NOMO-1 treated with dmso at 0.1 percent for 144 hours (cell line): ENCODE data around the gene TENM3.

Experiments
- DNase-seq: peaks from one replicate; lab custom pipeline; 2025; ENCODE audit not compliant: unreplicated experiment; lab: John Stamatoyannopoulos, UW

The TENM3 gene

DNA sequence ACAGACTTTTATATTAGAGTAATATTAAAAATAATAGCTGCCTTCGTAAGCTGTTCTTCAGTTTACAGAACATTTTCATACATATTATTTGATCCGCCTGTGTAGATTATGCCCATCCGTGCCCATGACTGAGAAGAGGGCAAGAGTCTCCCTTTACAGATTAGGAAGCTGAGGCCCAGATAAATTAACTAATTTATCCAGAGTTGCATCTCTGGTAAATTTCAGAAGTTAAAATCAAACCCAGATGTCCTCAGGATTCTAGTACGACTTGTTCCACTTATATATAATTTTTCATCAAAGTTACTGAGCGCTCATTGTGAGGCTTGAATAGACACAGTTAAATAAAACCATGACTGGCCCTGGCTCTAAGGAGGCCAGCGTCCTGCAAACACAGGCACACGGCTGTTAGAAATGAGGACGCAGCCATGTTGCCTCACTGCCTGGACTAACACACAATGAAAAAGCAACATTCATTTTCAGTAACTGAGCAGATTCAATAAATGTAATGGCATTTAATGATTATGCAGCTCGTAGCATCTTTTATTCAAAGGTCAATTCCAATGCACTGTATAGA, 148.0 kb downstream of the TENM3 start:
- DNase-seq, result no peak

DNA sequence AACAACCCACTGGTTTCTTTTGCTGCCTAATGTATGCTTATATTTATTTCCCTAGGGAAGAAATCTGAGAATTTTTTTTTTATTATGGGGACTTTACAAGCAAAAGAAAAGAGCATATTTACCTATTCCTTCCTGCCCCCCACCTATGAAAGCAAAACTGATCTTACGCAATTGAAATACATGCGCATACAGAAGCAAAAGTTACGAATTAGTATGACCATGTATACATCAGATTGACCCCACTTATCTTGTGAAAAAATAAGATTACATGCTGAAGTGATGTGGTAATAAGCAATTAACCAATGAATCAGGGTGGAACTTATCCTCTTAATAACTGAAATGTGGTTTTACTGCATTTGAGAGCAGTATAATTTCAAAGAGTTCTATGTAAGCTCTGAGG, 151.0 kb downstream of the TENM3 start:
- DNase-seq, result no peak

DNA sequence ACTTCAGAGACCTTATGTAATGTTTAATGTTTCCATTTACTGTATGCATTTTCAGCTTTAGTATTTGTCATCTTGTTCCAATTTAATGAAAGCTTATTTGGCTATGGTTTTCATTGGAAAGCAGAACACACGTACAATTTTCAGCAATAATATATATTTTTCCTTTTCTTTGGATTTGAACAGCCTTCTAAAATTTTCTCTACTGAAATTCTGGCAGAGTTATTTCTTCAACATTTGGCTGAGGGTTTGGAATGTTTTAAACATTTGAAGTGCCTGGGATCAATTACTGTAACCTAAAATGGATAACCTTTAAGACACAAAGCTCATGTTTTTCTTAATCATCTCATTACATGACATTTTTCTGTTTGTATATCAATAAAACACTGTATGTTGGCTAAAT, 156.9 kb downstream of the TENM3 start:
- DNase-seq, result no peak

DNA sequence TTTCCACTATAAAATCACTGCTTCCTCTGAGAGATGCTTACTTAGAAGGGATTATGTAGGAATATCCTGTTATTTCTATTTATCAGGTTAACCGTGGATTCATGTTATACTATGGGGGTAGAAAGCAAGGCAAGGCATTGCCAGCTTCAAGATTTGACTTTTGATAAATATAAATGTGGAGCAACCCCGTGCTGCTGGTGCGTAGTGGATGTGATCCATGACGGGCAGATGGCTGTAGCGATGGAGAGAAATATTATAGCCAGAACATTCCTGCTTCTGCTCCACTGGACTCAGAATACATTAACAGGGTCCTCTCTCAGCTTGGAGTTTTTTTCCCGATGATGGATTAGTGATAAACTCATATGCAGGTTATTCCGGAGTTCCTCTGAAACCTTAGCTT, 157.6 kb downstream of the TENM3 start:
- DNase-seq, result no peak

DNA sequence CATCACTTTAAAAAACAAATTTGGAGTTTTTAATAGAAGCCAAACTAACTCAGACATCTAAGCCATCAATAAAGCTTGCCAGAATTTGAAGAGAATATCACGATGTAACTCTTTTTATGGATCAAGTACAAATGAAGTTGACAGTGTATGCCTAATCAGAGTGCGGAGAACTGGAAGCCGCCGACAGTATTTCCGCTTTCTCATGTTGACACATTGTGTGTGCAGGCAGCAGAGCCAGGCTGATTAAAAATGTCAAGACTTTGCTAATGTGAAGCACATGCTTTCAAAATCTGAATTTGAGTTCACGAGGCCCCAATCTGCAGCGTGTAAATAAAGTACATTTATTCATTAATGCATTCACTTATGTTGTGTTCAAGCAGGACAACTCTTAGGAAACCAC, 161.2 kb downstream of the TENM3 start:
- DNase-seq, result no peak

DNA sequence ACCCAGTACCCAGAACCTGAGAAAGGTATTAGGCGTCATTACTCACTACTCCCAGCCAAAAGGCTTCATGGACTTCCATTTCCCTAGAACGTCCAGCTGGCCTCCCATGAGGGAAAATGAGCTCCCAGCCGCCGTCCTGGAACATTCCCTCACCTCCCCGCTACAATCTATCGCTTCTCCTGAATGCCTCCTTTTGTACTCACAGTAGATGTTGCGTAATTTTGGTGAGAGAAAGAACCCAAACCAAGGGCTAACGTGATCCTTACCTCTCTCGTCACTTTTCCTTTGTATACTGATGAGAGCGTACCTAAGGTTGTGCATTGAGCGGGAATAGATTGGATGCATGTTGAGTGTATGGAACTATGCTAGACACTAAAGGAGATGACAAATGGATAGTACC, 161.9 kb downstream of the TENM3 start:
- DNase-seq, result no peak

DNA sequence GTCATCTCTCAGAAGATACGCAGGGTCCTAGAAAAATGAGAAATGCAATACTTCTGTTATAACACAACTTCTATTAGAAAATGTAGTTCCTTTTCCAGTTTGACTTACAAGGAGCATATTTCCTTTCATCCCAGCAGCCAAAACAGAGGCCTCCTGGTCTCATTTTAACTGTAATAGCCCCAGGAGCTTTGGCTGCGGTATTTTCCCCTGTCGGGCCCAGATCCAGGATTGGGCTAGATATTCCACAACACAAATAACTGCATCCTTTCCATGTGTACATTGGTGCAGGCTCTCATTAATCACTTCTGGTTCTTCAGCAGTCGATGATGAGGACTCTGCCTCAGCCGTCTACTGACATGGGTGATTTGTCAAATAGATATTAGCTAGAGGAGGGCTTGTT, 166.1 kb downstream of the TENM3 start:
- DNase-seq, result no peak

DNA sequence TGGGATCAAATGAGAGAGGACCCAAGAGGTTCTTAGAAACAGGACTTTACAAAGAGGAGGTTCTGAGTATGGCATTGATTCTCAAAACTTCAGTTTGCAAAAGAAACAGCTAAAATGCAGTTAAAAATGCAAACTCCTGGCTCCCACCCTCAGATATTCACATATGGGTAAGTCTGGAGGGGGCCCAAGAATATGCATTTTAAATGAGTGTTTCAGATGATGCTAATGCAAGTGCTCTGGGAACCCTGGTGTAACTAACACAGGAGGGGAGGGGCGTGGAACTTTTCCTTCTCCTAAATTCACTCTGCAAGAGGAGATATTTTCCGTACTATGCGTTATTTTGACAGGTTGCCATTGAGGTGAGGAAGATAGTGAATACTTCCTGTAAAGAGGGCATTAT, 168.2 kb downstream of the TENM3 start:
- no peak for DNase-seq

DNA sequence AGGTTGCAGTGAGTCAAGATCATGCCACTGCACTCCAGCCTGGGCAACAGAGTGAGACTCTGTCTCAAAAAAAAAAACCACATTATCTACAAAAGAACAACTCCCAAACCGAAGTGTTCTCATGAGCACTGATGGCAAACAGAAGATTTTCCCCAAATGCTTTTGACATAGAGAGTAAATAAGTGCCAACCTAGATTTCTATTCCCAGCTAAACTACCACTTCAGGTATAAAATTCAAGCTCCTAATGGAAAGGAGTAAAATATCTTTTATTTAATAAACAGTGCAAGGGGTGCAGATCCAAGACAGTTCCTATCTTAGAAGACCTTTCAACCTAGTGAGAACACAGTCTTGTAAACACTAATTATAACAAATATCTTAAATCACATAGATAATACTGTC, 170.3 kb downstream of the TENM3 start:
- no peak for DNase-seq

DNA sequence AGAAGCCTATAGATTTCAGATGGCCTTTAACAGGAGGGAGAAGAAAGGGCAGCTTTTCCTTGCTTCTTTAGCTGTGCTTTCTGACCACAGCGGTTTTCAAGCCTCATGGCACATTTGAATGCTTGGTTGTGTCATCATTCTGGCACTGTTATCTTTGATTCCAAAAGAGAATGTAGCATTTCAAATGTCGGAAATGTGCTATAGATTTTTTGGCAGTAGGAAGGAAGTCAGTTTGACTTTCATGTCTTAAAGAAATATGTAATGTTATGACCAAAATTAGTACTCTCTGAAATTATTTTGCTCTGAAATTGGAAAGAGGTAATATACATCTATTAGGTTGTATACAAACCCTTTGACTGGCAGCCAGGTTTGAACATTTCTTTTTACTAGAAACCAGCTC, 171.9 kb downstream of the TENM3 start:
- no peak for DNase-seq

DNA sequence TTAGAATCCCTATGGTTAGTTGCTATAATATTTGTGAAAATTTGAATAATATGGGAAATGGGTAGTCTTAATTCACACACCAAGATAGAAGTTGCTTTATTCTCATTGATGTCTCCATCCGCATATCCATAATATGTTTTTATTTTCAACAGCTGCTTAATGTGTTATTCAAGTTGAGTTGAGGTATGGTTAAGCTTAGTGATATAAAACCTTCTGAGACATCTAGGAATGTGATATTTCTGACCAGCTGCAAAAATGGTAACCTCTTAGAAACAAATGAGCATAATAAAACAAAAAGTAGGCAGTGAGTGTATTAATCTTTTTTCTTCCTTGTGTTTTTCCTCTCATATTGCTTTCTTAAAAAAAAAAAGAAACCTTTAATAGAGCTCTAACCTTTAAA, 172.9 kb downstream of the TENM3 start:
- no peak for DNase-seq

DNA sequence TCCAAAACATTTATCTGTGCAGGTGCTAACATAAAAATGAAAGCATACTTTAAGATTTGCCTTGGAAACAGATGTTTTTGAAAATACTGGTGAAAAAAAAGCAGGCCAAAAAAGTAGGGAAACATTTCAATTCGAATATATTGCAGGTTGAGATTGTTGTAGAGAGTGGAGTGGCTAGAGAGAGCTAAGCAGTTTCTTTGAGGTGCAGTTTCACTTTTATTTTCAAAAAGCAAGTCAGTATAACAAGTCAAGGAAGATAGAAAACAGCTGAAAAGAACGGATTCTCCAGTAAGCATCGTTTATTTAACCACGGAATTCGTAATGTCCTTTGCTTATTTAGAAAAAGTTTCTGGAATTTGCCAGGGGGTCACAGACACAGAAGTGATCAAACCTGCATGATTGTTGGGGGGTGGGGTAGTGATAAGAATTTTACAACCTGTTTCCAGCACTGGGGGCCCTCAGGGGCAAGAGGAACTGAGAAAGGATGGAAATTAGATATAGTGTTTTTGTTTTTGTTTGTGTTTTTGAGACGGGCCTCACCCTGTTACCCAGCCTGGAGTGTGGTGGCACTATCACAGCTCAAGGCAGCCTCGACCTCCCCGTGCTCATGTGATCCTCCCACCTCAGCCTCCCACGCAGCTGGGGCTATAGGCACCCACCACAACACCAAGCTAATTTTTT, 175.0 kb downstream of the TENM3 start:
- DNase-seq, result no peak

DNA sequence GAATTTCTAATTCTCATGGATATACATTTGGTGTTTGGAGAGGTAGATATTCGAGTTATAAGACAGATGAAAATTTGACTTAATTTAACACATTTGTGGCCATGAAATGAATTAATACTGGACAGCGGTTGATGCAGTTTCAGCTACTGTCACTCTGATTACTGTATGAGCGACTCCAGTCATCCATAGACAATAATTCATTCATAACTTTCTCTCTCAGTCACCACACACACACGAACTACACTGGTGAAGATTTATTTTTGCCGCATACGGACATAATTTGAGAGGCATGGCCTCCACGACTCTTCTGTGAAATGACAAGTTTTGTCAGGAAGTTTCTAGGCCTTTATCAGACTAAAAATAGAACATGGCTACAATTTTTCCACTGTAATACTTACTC, 177.0 kb downstream of the TENM3 start:
- no peak for DNase-seq

DNA sequence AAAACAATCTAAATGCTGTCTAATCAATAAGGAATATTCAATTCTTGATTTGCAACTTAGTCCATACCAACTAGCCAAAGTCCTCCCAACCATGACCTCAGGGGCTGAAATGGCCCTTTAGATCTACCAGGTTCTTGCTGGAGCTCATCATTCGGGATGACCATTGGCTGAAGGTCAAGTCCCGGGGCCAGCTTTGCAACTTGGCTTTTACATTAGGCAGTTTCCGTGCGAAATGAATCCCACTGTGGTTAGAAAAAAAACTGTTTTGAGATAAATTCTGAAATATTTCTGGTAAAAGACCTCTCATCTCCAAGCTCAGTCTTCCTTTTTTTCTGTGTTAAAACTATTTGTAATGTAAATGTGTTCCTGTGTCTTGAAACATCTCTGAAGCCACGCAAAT, 178.6 kb downstream of the TENM3 start:
- DNase-seq, result no peak

DNA sequence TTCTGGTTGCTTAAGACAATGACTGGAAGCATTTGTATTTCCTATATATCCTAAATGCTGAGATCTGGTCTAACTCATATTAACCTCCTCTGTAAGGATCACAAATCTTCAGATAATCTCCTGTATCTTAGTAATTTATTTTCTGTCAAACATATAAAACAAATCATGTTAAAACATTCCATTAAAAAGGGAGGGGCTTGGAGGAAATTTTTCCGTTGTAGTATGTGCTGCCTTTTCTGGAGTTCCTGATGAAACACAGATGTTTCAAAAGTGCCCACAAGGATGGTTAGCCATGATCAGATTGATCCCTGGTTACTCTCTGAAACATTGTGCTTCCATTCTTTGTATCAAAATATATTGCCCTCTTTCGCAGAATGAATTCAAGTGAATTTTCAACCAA, 182.1 kb downstream of the TENM3 start:
- DNase-seq, result no peak

DNA sequence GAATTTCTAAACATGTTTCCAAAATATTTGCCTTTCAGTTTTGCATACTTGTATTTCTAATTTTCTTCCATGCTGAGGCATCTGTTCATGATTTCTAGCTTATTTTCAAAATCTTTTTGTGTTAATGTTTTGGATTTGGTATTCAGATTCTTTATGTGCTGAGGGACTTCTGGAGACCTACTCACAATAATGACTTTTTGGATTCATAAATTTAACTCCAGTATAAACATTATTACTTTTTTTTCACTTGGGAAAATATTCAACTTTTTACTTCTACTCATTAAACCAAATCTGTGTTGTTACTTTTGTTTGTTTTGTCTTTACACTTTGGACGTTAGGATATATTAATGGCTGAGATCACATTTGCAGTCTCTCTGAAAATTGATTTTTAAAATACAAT, 183.7 kb downstream of the TENM3 start:
- DNase-seq, result no peak

DNA sequence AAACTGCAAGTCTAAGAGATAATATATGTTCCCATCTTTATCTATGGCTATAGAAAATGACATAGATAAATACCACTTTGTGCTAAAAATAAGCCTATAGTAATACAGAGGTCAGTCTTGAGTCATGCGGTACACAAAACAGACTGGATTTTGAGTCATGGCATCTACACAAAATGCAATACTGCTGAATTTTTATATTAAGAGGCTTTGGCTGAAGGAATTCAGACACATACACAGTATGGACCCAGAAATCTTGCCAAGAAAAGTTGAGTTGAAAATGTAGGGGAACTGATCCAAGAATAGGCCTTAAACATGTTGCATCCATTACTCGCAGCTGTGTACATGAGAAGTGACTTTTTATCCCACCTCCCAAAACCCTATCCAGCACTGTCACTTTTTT, 184.4 kb downstream of the TENM3 start:
- no peak for DNase-seq

DNA sequence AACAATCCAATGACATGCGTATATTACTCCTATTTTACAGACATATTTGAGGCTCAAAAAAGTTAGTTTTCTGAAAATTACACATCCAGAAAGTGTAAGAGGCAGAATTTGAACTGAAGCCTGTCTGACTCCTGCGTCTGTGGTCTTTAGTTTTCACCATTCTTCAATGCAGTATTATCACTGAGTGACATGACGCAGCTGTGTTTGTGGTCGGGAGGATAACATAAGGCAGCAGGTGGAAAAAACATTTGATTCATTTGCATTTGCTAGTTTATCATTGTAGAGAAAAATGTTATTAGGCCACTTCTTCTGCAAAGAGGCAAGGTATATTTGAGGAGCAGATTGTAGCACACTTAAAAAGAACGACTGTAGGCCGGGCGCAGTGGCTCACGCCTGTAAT, 186.7 kb downstream of the TENM3 start:
- DNase-seq, result no peak

DNA sequence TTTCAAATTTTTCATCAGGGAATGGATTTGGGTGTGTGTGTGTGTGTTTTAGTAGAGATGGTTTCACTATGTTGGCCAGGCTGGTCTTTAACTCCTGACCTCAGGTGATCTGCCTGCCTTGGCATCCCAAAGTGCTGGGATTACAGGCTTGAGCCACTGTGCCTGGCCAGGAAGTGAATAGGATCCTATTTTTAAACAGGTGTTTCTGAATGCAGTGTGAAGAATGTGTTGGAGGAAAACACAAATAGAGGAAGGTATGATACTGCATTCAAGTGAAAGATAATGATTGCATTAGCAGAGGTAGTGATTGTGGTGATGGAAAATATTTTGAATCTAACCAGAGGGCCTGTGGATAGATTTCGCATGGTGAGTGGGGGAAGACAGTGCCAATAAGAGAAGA, 189.6 kb downstream of the TENM3 start:
- no peak for DNase-seq

DNA sequence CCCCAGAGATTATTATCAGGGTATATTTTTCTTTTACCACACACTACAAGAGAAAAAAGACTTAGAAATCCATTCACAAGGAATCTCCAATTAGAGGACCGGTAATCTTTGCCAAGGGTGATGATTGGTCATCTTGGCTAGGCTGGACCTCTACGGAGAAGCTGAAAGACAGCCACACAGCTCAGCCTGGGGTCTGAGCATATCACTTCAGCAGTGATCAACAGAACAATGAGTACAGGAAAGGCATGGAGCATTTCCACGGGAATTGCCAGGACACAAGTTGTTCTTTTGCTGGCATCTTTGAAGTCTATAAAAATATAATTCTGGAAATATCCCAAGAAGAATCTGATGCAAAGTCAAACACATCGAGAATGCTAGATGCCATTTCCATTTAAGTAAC, 191.5 kb downstream of the TENM3 start:
- no peak for DNase-seq

DNA sequence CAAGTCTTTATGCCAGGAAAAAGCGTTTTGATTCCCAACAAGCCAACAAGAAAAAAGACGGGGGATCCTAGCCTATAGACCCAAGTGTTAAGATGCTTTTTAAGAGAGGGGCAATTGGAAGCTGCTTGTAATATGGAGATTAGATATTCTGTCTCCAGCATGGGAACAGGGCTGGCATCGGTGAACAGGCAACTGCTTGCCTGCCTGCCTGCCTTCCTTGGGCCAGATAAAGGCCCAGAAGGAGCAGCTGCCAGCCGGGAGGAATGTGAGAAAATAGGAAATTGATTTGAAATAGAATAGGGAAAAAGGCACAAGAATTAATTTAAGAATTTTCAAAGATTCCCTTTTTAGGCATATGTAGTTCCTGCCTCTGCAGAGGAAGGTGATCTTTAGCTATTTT, 192.2 kb downstream of the TENM3 start:
- no peak for DNase-seq

DNA sequence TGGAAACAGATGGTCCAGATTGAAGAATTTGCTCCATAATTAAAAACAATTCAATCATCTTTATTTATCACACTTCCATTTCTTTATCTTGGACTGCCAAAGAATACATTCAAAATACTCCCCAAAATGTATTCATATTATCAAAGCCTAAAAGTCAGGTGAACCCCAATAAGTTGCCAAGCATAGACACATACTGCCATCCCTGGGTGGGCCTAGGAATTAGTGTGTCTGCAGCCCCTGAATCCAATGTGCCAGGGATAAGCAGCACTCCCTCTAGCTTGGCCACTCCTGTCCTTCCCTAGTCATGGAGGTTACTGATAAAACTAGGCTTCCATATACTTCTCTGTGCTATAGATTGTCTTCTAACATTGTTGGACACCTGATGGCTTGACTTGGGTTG, 199.9 kb downstream of the TENM3 start:
- no peak for DNase-seq

DNA sequence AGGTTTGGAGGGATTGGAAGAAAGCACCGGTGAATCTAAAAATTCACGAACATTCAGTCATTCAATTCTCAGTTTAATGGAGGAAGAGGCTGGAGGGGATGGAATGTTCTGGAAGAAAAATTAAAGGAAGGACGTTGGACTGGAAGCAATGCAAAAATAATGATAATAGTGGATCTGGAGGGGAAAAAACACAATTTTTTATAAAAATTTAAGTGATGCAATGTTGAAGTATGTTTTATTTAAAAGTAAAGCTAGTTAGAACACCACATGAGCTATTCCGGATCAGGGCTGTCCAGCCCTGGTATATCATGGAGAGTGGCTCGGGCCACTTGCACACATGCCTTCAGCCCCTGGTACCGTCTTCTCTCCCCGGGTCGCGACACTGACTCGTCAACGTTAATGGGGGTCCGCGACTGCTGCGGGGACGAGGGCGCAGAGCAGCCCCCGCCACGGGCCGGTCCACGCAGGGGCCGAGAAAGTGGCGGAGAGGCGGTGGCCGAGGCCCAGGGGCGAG, 204.6 kb downstream of the TENM3 start:
- DNase-seq, result no peak
